Pancreas (tissue), 10 donors: ENCODE results near the gene PAK1. TPM values are rescaled to one million over a fixed set of nuclear protein-coding genes. Genes with fewer than 3 reads are reported as not detected.

Experiments
- ATAC-seq, 4 donors: fragments of 200-7000 bp; cut with Tn5 transposase; one replicate each; pipeline versions ENCODE4 v1.8.0 to v1.9.1; 2020; ENCODE audit warnings: mild to moderate bottlenecking in 4 of 4, moderate library complexity in 4 of 4
- DNase-seq, 6 donors: peaks; one replicate each; pipeline ENCODE4 v3.0.0-alpha.2; 2020
- FAIRE-seq: peaks from 2 replicates; lab custom pipeline; 2012; peaks lifted over from hg19 to GRCh38; lab: Jason Lieb, UNC
- H3K27ac ChIP-seq, 4 donors: fragments of 200-600 bp; sonication (generic); 1 replicate in 3 of 4; 2 replicates in 1 of 4; pipeline versions ENCODE4 v1.5.0 to v1.8.0; 2020
- H3K27me3 ChIP-seq, 4 donors: fragments of 200-600 bp; one replicate each; pipeline ENCODE4 v1.8.0; 2021
- H3K36me3 ChIP-seq, 3 donors: fragments of 200-600 bp; sonication (generic) in 1 of 3; one replicate each; pipeline versions ENCODE4 v1.5.0 to v1.8.0; 2020 to 2021
- H3K4me1 ChIP-seq, 3 donors: fragments of 200-600 bp; one replicate each; pipeline ENCODE4 v1.8.0; 2021
- H3K4me3 ChIP-seq, 4 donors: fragments of 200-600 bp; sonication (generic) in 2 of 4; one replicate each; pipeline versions ENCODE4 v1.5.0 to v1.8.0; 2020 to 2021
- H3K9me3 ChIP-seq, 4 donors: fragments of 200-600 bp; one replicate each; pipeline ENCODE4 v1.8.0; 2021
- CTCF ChIP-seq, 4 donors: fragments of 200-600 bp; sonication (generic) in 3 of 4; IDR thresholded peaks; one replicate each; pipeline versions ENCODE4 v1.5.0 to v1.8.0; 2021; ENCODE audit warnings: antibody characterized with exemption in 4 of 4
- WGBS, 2 donors: extraction: QIAGEN DNeasy Blood & Tissue Kit; methylation state at CpG; one replicate each; pipeline ENCODE4 v1.1.7; 2013; 5-methylcytosine and 5-hydroxymethylcytosine counted together
- intact Hi-C, 3 donors: fragments of 100-400 bp; cut with DNase I; formaldehyde crosslinking; loops; one replicate each; pipeline versions ENCODE4 v1.11.1 to v1.14.2; 2022
- polyA plus RNA-seq, 2 donors: library from polyadenylated mRNA; stranded (reverse); fragments of 200-250 nt; gene quantifications; one replicate each; pipeline ENCODE4 v1.2.3, GENCODE V29; 2013
- total RNA-seq, 6 donors: library from RNA; stranded (reverse); fragmentation: NEBNext Ultra II Directional in 4 of 6; extraction: Animal tissue kit (Norgen Biotek cat#: 25700) in 4 of 6; gene quantifications; one replicate each; pipeline versions ENCODE4 v1.2.1 to v1.2.4, GENCODE V29; 2021 to 2023
- donor health status: healthy with polysubstance abuse.
- donor health status: DM: no; HTN: no; CAD: no; lungs with moderate emphysema.
- donor health status: DM: no; HTN: no; CAD: no.
- donor health status: control.
- donor health status: control.
- donor health status: Bipolar disorder and iron deficiency.
- donor health status: DM: yes; HTN: yes; CAD: no.
- donor health status: DM: no; HTN: no; CAD: no.
- donor health status: DM: no; HTN: no; CAD: no.
- donor health status: DM: yes; HTN: yes; CAD: no.

PAK1 gene
- total and polyA plus RNA-seq, 8 donors = 9.0 to 40.0 (median 20.7) TPM

- H3K27me3 ChIP-seq = no peaks in the 10 kb centered on the region
- intact Hi-C loops = no loop called here
- DNase-seq = no peak
- ATAC-seq = no peak
- H3K4me3 ChIP-seq = no peak overlapping the region
- TF ChIP-seq CTCF (IDR thresholded peaks at IDR 0.05) = no peak
- FAIRE-seq = no peak
- no peaks in the 10 kb centered on the region for H3K36me3 ChIP-seq
- H3K4me1 ChIP-seq = peaks cover 3 to 10% (median 6%) of the 10 kb centered on the region in 3 donors
- no peak overlapping the region for H3K27ac ChIP-seq
- H3K9me3 ChIP-seq = no peaks in the 10 kb centered on the region
Measured at GRCh38 chr11:77455740-77456139, 18.2 kb downstream of the PAK1 start.

- no peak overlapping the region for H3K27ac ChIP-seq
- intact Hi-C loops = no loop called here
- DNase-seq = no peak
- no peaks in the 10 kb centered on the region for H3K9me3 ChIP-seq
- H3K4me1 ChIP-seq = peaks cover 0 to 10% (median 6%) of the 10 kb centered on the region in 3 donors
- no peak for TF ChIP-seq CTCF (IDR thresholded peaks at IDR 0.05)
- no peak for ATAC-seq
- no peak for FAIRE-seq
- H3K4me3 ChIP-seq = no peak overlapping the region
- H3K36me3 ChIP-seq = no peaks in the 10 kb centered on the region
- no peaks in the 10 kb centered on the region for H3K27me3 ChIP-seq
- 12 to 13% methylated on average over 4 of the region's 4 CpGs for WGBS, 2 donors
Measured at GRCh38 chr11:77454867-77455655, 18.8 kb downstream of the PAK1 start.

GRCh38 chr11:77450227-77450626, 23.7 kb downstream of the PAK1 start:
- ATAC-seq (no peak), DNase-seq (no peak), FAIRE-seq (no peak)
- Histone ChIP-seq H3K4me3 (no peak overlapping the region), H3K27ac (no peak overlapping the region), H3K9me3 (no peaks in the 10 kb centered on the region), H3K36me3 (no peaks in the 10 kb centered on the region), H3K27me3 (no peaks in the 10 kb centered on the region), H3K4me1 (peaks cover 0 to 5% (median 5%) of the 10 kb centered on the region in 3 donors)
- intact Hi-C loops = no loop called here
- WGBS, 2 donors = 90 to 96% methylated on average over 1 of the region's 1 CpG
- no peak for TF ChIP-seq CTCF (IDR thresholded peaks at IDR 0.05)

- 93 to 95% methylated on average over 1 of the region's 1 CpG for WGBS, 2 donors
- Histone ChIP-seq H3K36me3 (no peaks in the 10 kb centered on the region), H3K27ac (no peak overlapping the region), H3K27me3 (no peaks in the 10 kb centered on the region), H3K9me3 (no peaks in the 10 kb centered on the region), H3K4me3 (no peak overlapping the region), H3K4me1 (peaks cover 0 to 10% (median 8%) of the 10 kb centered on the region in 3 donors)
- FAIRE-seq (no peak), DNase-seq (no peak), ATAC-seq (no peak)
- TF ChIP-seq CTCF (IDR thresholded peaks at IDR 0.05) = no peak
- intact Hi-C loops = no loop called here
Measured at GRCh38 chr11:77449784-77450183, 24.1 kb downstream of the PAK1 start.

- no peak for DNase-seq
- ATAC-seq = peak in 1 of 4 donors; percentile 47
- 78% methylated on average over 5 of the region's 5 CpGs for WGBS, 2 donors
- TF ChIP-seq CTCF (IDR thresholded peaks at IDR 0.05) = no peak
- Histone ChIP-seq H3K4me3 (no peak overlapping the region), H3K4me1 (peaks cover 0 to 10% (median 8%) of the 10 kb centered on the region in 3 donors), H3K27me3 (no peaks in the 10 kb centered on the region), H3K9me3 (no peaks in the 10 kb centered on the region), H3K36me3 (no peaks in the 10 kb centered on the region), H3K27ac (no peak overlapping the region)
- intact Hi-C loops = no loop called here
- no peak for FAIRE-seq
Measured at GRCh38 chr11:77449060-77449521, 24.8 kb downstream of the PAK1 start.
